Omental fat pad (tissue), 4 donors: ENCODE data around the gene FOXA2. TPM values are rescaled to one million over a fixed set of nuclear protein-coding genes. Genes with fewer than 3 reads are reported as not detected.

ENCODE experiments used
- ATAC-seq: fragments of 150-250 bp; one replicate; pipeline ENCODE4 v1.9.1; 2016; ENCODE audit warnings: mild to moderate bottlenecking, moderate library complexity; ENCODE audit not compliant: low FRiP score
- DNase-seq: peaks from one replicate; pipeline ENCODE4 v3.0.0-alpha.2; 2019; ENCODE audit warnings: low spot score
- total RNA-seq, 4 donors: library from RNA; depleted of rRNA; stranded (reverse); fragments of >200 nt; gene quantifications; one replicate each; pipeline ENCODE4 v1.1.0, GENCODE V29; 2016
- TF ChIP-seq, protein P1 (sequence below), 3 donors: fragments of 450-650 bp; IDR thresholded peaks; one replicate each; pipeline ENCODE4 v1.5.1; 2016 to 2017; ENCODE audit warnings: antibody characterized with exemption in 3 of 3, mild to moderate bottlenecking in 3 of 3, moderate library complexity in 2 of 3

FOXA2 gene
- total RNA-seq, 4 donors from 2014 or later: 0.19 TPM; not detected in 3

DNA sequence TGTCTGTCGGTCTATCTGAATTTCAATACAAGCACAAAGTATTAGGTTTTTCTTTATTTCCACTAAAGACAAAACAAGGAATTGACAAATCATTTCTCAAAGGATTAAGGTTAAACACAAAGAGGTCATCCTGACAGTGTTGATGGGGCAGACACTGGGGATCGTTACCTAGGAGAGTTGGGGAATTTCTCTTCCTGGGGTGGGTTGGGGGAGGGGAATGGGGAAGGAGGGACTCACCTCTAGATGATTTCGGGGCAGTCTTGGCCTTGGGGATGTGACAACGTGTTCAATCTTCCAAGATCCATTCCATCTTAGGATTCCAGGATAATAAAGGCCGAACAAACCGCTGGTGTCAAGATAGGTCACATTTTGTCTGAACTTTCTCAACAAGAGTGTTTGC, 35.4 kb upstream of the FOXA2 start:
- ATAC-seq (no peak), DNase-seq (no peak)
- TF ChIP-seq, protein P1, sequence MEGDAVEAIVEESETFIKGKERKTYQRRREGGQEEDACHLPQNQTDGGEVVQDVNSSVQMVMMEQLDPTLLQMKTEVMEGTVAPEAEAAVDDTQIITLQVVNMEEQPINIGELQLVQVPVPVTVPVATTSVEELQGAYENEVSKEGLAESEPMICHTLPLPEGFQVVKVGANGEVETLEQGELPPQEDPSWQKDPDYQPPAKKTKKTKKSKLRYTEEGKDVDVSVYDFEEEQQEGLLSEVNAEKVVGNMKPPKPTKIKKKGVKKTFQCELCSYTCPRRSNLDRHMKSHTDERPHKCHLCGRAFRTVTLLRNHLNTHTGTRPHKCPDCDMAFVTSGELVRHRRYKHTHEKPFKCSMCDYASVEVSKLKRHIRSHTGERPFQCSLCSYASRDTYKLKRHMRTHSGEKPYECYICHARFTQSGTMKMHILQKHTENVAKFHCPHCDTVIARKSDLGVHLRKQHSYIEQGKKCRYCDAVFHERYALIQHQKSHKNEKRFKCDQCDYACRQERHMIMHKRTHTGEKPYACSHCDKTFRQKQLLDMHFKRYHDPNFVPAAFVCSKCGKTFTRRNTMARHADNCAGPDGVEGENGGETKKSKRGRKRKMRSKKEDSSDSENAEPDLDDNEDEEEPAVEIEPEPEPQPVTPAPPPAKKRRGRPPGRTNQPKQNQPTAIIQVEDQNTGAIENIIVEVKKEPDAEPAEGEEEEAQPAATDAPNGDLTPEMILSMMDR (IDR thresholded peaks at IDR 0.05): no peak

DNA sequence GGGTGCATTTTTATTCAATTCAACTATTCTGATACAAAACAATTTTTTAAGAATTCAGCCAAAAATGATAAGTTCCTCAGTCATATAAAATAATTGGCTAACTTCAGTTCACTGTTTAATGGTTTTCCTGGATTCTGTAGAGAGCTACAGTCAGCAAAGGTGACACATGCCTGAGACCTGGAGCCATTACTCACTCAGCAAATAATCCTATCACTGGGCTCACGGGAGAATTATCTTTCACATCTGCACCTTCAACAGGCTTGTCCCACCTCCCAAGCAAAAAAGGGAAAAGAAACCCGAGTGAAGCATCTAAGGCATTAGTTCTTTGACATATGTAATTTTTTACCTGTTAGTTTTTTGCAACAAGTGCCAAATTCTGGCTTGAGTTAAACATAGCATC, 34.9 kb upstream of the FOXA2 start:
- TF ChIP-seq, protein P1 (IDR thresholded peaks at IDR 0.05): no peak
- DNase-seq (no peak), ATAC-seq (no peak)

DNA sequence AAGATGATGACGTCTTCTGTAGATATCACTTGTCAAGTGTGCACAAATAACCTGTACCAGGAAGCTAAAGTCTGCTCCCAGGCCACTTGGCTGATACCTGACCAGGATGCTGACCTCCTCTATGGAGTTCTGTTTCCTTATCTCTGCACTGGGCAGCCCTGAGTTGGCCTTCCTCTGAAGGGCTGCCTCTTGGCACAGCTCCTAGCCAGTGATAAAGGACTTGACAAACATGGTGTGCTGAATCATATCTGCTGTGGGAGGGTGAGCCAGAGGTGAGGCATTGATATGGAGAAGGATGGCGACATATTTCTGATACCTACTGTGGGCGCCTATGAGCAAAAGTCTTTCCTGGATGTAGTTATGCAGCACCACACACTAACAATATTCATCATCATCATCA, 32.8 kb upstream of the FOXA2 start:
- no peak for DNase-seq
- no peak for ATAC-seq
- TF ChIP-seq, protein P1 (IDR thresholded peaks at IDR 0.05): no peak

DNA sequence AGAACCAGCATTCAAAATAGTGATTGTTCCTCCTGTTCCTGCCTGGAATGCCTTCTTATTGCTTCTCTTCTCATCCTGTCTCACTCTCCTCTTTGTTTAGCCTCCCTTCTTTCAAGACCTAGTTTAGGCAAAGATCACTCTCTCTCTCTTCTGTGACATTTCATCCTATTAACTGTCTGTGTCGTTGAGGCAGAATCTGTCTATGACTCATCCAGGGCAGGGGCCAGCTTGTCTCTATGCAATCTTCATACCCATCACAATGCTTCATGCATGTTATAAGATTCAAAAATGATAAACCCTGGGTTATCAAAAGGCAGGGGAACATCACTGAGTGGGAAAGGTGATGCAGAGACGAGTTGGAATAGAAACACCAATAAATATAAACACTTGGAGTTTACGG, 32.2 kb upstream of the FOXA2 start:
- ATAC-seq (no peak), DNase-seq (no peak)
- TF ChIP-seq, protein P1 (IDR thresholded peaks at IDR 0.05): no peak

DNA sequence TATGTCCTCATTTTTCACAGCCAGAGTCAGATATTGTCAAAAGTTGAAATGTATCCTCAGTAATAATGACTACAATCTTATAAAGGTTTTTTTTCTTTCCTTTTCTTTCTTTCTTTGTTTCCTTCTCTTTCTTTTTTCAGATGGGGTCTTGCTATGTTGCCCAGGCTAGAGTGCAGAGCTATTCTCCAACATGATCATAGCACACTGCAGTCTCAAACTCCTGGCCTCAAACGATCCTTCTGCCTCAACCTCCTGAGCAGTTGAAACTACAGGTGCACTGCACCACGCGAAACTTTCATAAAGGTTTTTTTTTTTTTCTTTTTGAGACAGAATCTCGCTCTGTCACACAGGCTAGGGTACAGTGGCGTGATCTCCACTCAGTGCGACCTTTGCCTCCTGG, 31.1 kb upstream of the FOXA2 start:
- TF ChIP-seq, protein P1 (IDR thresholded peaks at IDR 0.05): no peak
- ATAC-seq (no peak), DNase-seq (no peak)

DNA sequence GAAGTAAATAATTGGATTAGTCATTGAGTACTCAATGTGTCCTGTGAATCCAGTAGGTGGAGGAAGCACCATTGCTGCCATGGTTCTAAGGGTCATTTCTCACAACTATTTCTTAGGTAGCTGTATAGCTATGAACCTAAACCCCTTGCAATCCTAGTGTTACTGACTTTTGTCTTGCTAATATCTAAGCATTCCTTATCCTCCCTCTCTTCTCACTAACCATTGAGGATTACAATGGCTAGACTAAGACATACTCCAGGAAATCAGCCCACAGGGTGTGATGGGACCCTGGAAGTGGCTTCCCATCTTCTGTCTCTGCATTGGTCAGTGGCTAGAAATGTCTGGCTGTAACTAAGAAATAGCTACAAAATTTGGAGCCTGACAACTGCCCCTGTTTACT, 27.3 kb upstream of the FOXA2 start:
- DNase-seq (no peak), ATAC-seq (no peak)
- TF ChIP-seq, protein P1 (IDR thresholded peaks at IDR 0.05): no peak

DNA sequence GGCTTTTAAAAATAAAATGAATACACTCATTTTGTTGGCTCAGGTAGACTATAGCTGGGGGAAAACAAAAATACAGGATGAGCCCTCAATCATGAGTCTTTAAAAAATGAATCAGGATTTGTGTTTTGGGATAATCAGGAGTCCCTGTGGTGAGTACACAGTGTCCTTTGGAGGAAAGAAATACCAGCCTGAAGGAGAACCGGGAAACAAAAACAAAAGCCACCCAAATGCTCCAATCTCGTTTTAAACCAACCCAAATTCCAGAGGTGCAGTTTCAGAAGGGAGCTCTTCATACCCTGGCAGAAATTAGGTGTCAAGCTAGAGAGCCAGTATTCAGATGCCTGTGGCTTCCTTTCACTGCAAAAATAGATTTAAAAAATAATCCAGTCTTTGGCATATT, 23.3 kb upstream of the FOXA2 start:
- TF ChIP-seq, protein P1 (IDR thresholded peaks at IDR 0.05): no peak
- ATAC-seq: no peak
- no peak for DNase-seq
